Adrenal gland (tissue), 5 donors: ENCODE data around the gene ADGRB3.

Source experiments
- CTCF ChIP-seq, 6 experiments: fragments of 450-650 bp in 4 of 6; fragments of 200-600 bp in 2 of 6; sonication (generic) in 1 of 6; IDR thresholded peaks; 1 replicate in 5 of 6; 2 replicates in 1 of 6; pipeline versions ENCODE4 v1.5.1 to v1.8.0; 2016 to 2021; ENCODE audit warnings: antibody characterized with exemption in 6 of 6, mild to moderate bottlenecking in 2 of 6, moderate library complexity in 1 of 6
- POLR2A ChIP-seq, 2 donors: fragments of 450-650 bp; IDR thresholded peaks; one replicate each; pipeline ENCODE4 v1.6.1; 2017; ENCODE audit warnings: antibody characterized with exemption in 2 of 2, mild to moderate bottlenecking in 2 of 2, moderate library complexity in 1 of 2
- donor health status: DM: no; HTN: no; CAD: no.

- TF ChIP-seq CTCF (IDR thresholded peaks at IDR 0.05) (no peak), POLR2A (IDR thresholded peaks at IDR 0.05) (no peak)
Observed at GRCh38 chr6:68697394-68697793, 62.3 kb downstream of the ADGRB3 start.
